Measurements from ENCODE around the gene GNG12.

The GNG12 gene

GRCh38 chr1:67840449-67840848 is 7.2 kb upstream of the GNG12 start:
- no peak for DNase-seq (ENCODE audit: low read depth)

- DNase-seq (ENCODE audit: low read depth): no peak
Observed at GRCh38 chr1:67839826-67840225, 6.6 kb upstream of the GNG12 start.

- DNase-seq (ENCODE audit: low read depth): no peak
Observed at GRCh38 chr1:67838180-67838910, 5.1 kb upstream of the GNG12 start.

GRCh38 chr1:67836769-67837168 is 3.5 kb upstream of the GNG12 start:
- DNase-seq (ENCODE audit: low read depth): no peak

- no peak for DNase-seq (ENCODE audit: low read depth)
Observed at GRCh38 chr1:67835663-67836452, 2.6 kb upstream of the GNG12 start.

GRCh38 chr1:67834246-67834877 is 1.1 kb upstream of the GNG12 start:
- no peak for DNase-seq (ENCODE audit: low read depth)

- no peak for DNase-seq (ENCODE audit: low read depth)
Observed at GRCh38 chr1:67833602-67833940, 304 bp upstream of the GNG12 start.

- no peak for DNase-seq (ENCODE audit: low read depth)
Observed at GRCh38 chr1:67831850-67832513, 1.3 kb downstream of the GNG12 start.

GRCh38 chr1:67830928-67831830 is 2.1 kb downstream of the GNG12 start:
- no peak for DNase-seq (ENCODE audit: low read depth)

- DNase-seq (ENCODE audit: low read depth): no peak
Observed at GRCh38 chr1:67830226-67830625, 3.0 kb downstream of the GNG12 start.

GRCh38 chr1:67827688-67828087 is 5.6 kb downstream of the GNG12 start:
- DNase-seq (ENCODE audit: low read depth): no peak

- no peak for DNase-seq (ENCODE audit: low read depth)
Observed at GRCh38 chr1:67825591-67825990, 7.7 kb downstream of the GNG12 start.

GRCh38 chr1:67824766-67825165 is 8.5 kb downstream of the GNG12 start:
- DNase-seq (ENCODE audit: low read depth): no peak

GRCh38 chr1:67823615-67824014 is 9.7 kb downstream of the GNG12 start:
- no peak for DNase-seq (ENCODE audit: low read depth)

GRCh38 chr1:67821263-67821662 is 12.0 kb downstream of the GNG12 start:
- no peak for DNase-seq (ENCODE audit: low read depth)

GRCh38 chr1:67818725-67819301 is 14.5 kb downstream of the GNG12 start:
- no peak for DNase-seq (ENCODE audit: low read depth)

- no peak for DNase-seq (ENCODE audit: low read depth)
Observed at GRCh38 chr1:67818162-67818561, 15.1 kb downstream of the GNG12 start.

- DNase-seq (ENCODE audit: low read depth): no peak
Observed at GRCh38 chr1:67817319-67817718, 15.9 kb downstream of the GNG12 start.

- DNase-seq (ENCODE audit: low read depth): no peak
Observed at GRCh38 chr1:67816506-67816905, 16.8 kb downstream of the GNG12 start.

- no peak for DNase-seq (ENCODE audit: low read depth)
Observed at GRCh38 chr1:67816095-67816475, 17.2 kb downstream of the GNG12 start.
